ENCODE data around the gene ASPHD1. TPM values are rescaled to one million over a fixed set of nuclear protein-coding genes. Genes with fewer than 3 reads are reported as not detected.
"Not testable (repeated sequence)": the region's sequence is repeated elsewhere in the genome, so short reads cannot be mapped to it uniquely, and the experiment has no call there.

The ASPHD1 gene
- polyA plus RNA-seq, 4 donors: 0.67 to 11.5 (median 3.0) TPM

GRCh38 chr16:29883987-29884386 lies 16.3 kb upstream of the ASPHD1 start:
- FAIRE-seq (no peak), DNase-seq (no peak)
- Histone ChIP-seq H3K4me3 (ENCODE audit: low read depth in 1 of 3, low read length in 3 of 3) (no peak overlapping the region), H3K9me3 (ENCODE audit: control insufficient read depth in 2 of 2, insufficient read depth in 1 of 2, low read depth in 1 of 2, low read length in 1 of 2) (no peaks in the 10 kb centered on the region), H3K4me1 (ENCODE audit: control insufficient read depth in 3 of 3, insufficient read depth in 2 of 3, low read depth in 1 of 3, low read length in 2 of 3) (no peaks in the 10 kb centered on the region), H3K36me3 (ENCODE audit: control insufficient read depth in 3 of 3, insufficient read depth in 2 of 3, low read depth in 1 of 3, low read length in 3 of 3) (peaks cover 0 to 55% (median 0%) of the 10 kb centered on the region in 3 donors), H3K27me3 (ENCODE audit: control insufficient read depth in 3 of 3, insufficient read depth in 3 of 3, low read length in 3 of 3) (no peaks in the 10 kb centered on the region), H3K27ac (ENCODE audit: low read depth in 1 of 3, low read length in 2 of 3) (no peak overlapping the region)
- WGBS, 3 donors: 69 to 94% (median 83%) methylated on average over 6 of the region's 6 CpGs

- H3K4me3 ChIP-seq (ENCODE audit: low read depth in 1 of 3, low read length in 3 of 3); H3K9me3 ChIP-seq (ENCODE audit: control insufficient read depth in 2 of 2, insufficient read depth in 1 of 2, low read depth in 1 of 2, low read length in 1 of 2): not testable (repeated sequence)
- WGBS, 3 donors: 93 to 96% (median 95%) methylated on average over 3 of the region's 3 CpGs
Measured at GRCh38 chr16:29889372-29889771, 10.9 kb upstream of the ASPHD1 start.

GRCh38 chr16:29891525-29892457 lies 8.5 kb upstream of the ASPHD1 start:
- Histone ChIP-seq H3K4me1 (ENCODE audit: control insufficient read depth in 3 of 3, insufficient read depth in 2 of 3, low read depth in 1 of 3, low read length in 2 of 3) (peaks cover 0 to 29% (median 4%) of the 10 kb centered on the region in 3 donors), H3K9me3 (ENCODE audit: control insufficient read depth in 2 of 2, insufficient read depth in 1 of 2, low read depth in 1 of 2, low read length in 1 of 2) (no peaks in the 10 kb centered on the region), H3K27me3 (ENCODE audit: control insufficient read depth in 3 of 3, insufficient read depth in 3 of 3, low read length in 3 of 3) (peaks cover 0 to 1% (median 0%) of the 10 kb centered on the region in 3 donors), H3K4me3 (ENCODE audit: low read depth in 1 of 3, low read length in 3 of 3) (no peak overlapping the region), H3K27ac (ENCODE audit: low read depth in 1 of 3, low read length in 2 of 3) (peak overlapping the region; percentile 55 to 87 (median 82)), H3K36me3 (ENCODE audit: control insufficient read depth in 3 of 3, insufficient read depth in 2 of 3, low read depth in 1 of 3, low read length in 3 of 3) (peaks cover 0 to 32% (median 0%) of the 10 kb centered on the region in 3 donors)
- FAIRE-seq (no peak), DNase-seq (peak; percentile 93 to 94)
- 19 to 56% (median 39%) methylated on average over 10 of the region's 10 CpGs for WGBS, 3 donors

More at GRCh38 chr16:29889372-29889771, 10.9 kb upstream of the ASPHD1 start:
- H3K4me1 ChIP-seq (ENCODE audit: control insufficient read depth in 3 of 3, insufficient read depth in 2 of 3, low read depth in 1 of 3, low read length in 2 of 3): peaks cover 0 to 26% (median 4%) of the 10 kb centered on the region in 3 donors
- H3K36me3 ChIP-seq (ENCODE audit: control insufficient read depth in 3 of 3, insufficient read depth in 2 of 3, low read depth in 1 of 3, low read length in 3 of 3): peaks cover 0 to 30% (median 0%) of the 10 kb centered on the region in 3 donors
- H3K27me3 ChIP-seq (ENCODE audit: control insufficient read depth in 3 of 3, insufficient read depth in 3 of 3, low read length in 3 of 3); FAIRE-seq; DNase-seq; H3K27ac ChIP-seq (ENCODE audit: low read depth in 1 of 3, low read length in 2 of 3): not testable (repeated sequence)

- Histone ChIP-seq H3K27ac (ENCODE audit: low read depth in 1 of 3, low read length in 2 of 3) (peak overlapping the region; percentile 55 to 87 (median 82)), H3K27me3 (ENCODE audit: control insufficient read depth in 3 of 3, insufficient read depth in 3 of 3, low read length in 3 of 3) (peaks cover 0 to 1% (median 0%) of the 10 kb centered on the region in 3 donors), H3K36me3 (ENCODE audit: control insufficient read depth in 3 of 3, insufficient read depth in 2 of 3, low read depth in 1 of 3, low read length in 3 of 3) (peaks cover 0 to 31% (median 0%) of the 10 kb centered on the region in 3 donors), H3K4me1 (ENCODE audit: control insufficient read depth in 3 of 3, insufficient read depth in 2 of 3, low read depth in 1 of 3, low read length in 2 of 3) (peaks cover 0 to 29% (median 4%) of the 10 kb centered on the region in 3 donors), H3K9me3 (ENCODE audit: control insufficient read depth in 2 of 2, insufficient read depth in 1 of 2, low read depth in 1 of 2, low read length in 1 of 2) (no peaks in the 10 kb centered on the region), H3K4me3 (ENCODE audit: low read depth in 1 of 3, low read length in 3 of 3) (no peak overlapping the region)
- DNase-seq: no peak
- WGBS, 3 donors: 41 to 77% (median 57%) methylated on average over 6 of the region's 6 CpGs
- FAIRE-seq: no peak
Measured at GRCh38 chr16:29892458-29892813, 7.9 kb upstream of the ASPHD1 start.

GRCh38 chr16:29893553-29893952 lies 6.7 kb upstream of the ASPHD1 start:
- DNase-seq: peak in 1 of 2 donors; percentile 51
- 51 to 70% (median 57%) methylated on average over 3 of the region's 3 CpGs for WGBS, 3 donors
- no peak for FAIRE-seq
- Histone ChIP-seq H3K27me3 (ENCODE audit: control insufficient read depth in 3 of 3, insufficient read depth in 3 of 3, low read length in 3 of 3) (peaks cover 0 to 6% (median 0%) of the 10 kb centered on the region in 3 donors), H3K9me3 (ENCODE audit: control insufficient read depth in 2 of 2, insufficient read depth in 1 of 2, low read depth in 1 of 2, low read length in 1 of 2) (no peaks in the 10 kb centered on the region), H3K27ac (ENCODE audit: low read depth in 1 of 3, low read length in 2 of 3) (peak overlapping the region in 1 of 3 donors; percentile 87), H3K4me3 (ENCODE audit: low read depth in 1 of 3, low read length in 3 of 3) (no peak overlapping the region), H3K36me3 (ENCODE audit: control insufficient read depth in 3 of 3, insufficient read depth in 2 of 3, low read depth in 1 of 3, low read length in 3 of 3) (peaks cover 0 to 22% (median 0%) of the 10 kb centered on the region in 3 donors), H3K4me1 (ENCODE audit: control insufficient read depth in 3 of 3, insufficient read depth in 2 of 3, low read depth in 1 of 3, low read length in 2 of 3) (peaks cover 0 to 39% (median 4%) of the 10 kb centered on the region in 3 donors)

- WGBS, 3 donors: 50 to 67% (median 64%) methylated on average over 4 of the region's 4 CpGs
Measured at GRCh38 chr16:29894352-29894751, 5.9 kb upstream of the ASPHD1 start.

GRCh38 chr16:29896841-29897240 lies 3.4 kb upstream of the ASPHD1 start:
- no peak overlapping the region for H3K4me3 ChIP-seq (ENCODE audit: low read depth in 1 of 3, low read length in 3 of 3)
- peaks cover 0 to 21% (median 0%) of the 10 kb centered on the region in 3 donors for H3K36me3 ChIP-seq (ENCODE audit: control insufficient read depth in 3 of 3, insufficient read depth in 2 of 3, low read depth in 1 of 3, low read length in 3 of 3)
- H3K9me3 ChIP-seq (ENCODE audit: control insufficient read depth in 2 of 2, insufficient read depth in 1 of 2, low read depth in 1 of 2, low read length in 1 of 2): no peaks in the 10 kb centered on the region
- H3K27ac ChIP-seq (ENCODE audit: low read depth in 1 of 3, low read length in 2 of 3): no peak overlapping the region
- WGBS, 3 donors: 42 to 61% (median 47%) methylated on average over 10 to 15 of the region's 15 CpGs
- H3K4me1 ChIP-seq (ENCODE audit: control insufficient read depth in 3 of 3, insufficient read depth in 2 of 3, low read depth in 1 of 3, low read length in 2 of 3): peaks cover 0 to 53% (median 4%) of the 10 kb centered on the region in 3 donors
- DNase-seq (no peak), FAIRE-seq (no peak)
- H3K27me3 ChIP-seq (ENCODE audit: control insufficient read depth in 3 of 3, insufficient read depth in 3 of 3, low read length in 3 of 3): peaks cover 0 to 9% (median 0%) of the 10 kb centered on the region in 3 donors

More at GRCh38 chr16:29894352-29894751, 5.9 kb upstream of the ASPHD1 start:
- Histone ChIP-seq H3K4me3 (ENCODE audit: low read depth in 1 of 3, low read length in 3 of 3) (no peak overlapping the region), H3K9me3 (ENCODE audit: control insufficient read depth in 2 of 2, insufficient read depth in 1 of 2, low read depth in 1 of 2, low read length in 1 of 2) (no peaks in the 10 kb centered on the region), H3K27me3 (ENCODE audit: control insufficient read depth in 3 of 3, insufficient read depth in 3 of 3, low read length in 3 of 3) (peaks cover 0 to 9% (median 0%) of the 10 kb centered on the region in 3 donors), H3K36me3 (ENCODE audit: control insufficient read depth in 3 of 3, insufficient read depth in 2 of 3, low read depth in 1 of 3, low read length in 3 of 3) (peaks cover 0 to 20% (median 0%) of the 10 kb centered on the region in 3 donors), H3K27ac (ENCODE audit: low read depth in 1 of 3, low read length in 2 of 3) (no peak overlapping the region), H3K4me1 (ENCODE audit: control insufficient read depth in 3 of 3, insufficient read depth in 2 of 3, low read depth in 1 of 3, low read length in 2 of 3) (peaks cover 0 to 42% (median 4%) of the 10 kb centered on the region in 3 donors)
- FAIRE-seq: no peak
- no peak for DNase-seq

GRCh38 chr16:29897333-29897732 lies 3.0 kb upstream of the ASPHD1 start:
- H3K27ac ChIP-seq (ENCODE audit: low read depth in 1 of 3, low read length in 2 of 3): no peak overlapping the region
- no peak overlapping the region for H3K4me3 ChIP-seq (ENCODE audit: low read depth in 1 of 3, low read length in 3 of 3)
- peaks cover 0 to 9% (median 0%) of the 10 kb centered on the region in 3 donors for H3K27me3 ChIP-seq (ENCODE audit: control insufficient read depth in 3 of 3, insufficient read depth in 3 of 3, low read length in 3 of 3)
- 36 to 56% (median 47%) methylated on average over 4 of the region's 4 CpGs for WGBS, 3 donors
- FAIRE-seq: no peak
- H3K9me3 ChIP-seq (ENCODE audit: control insufficient read depth in 2 of 2, insufficient read depth in 1 of 2, low read depth in 1 of 2, low read length in 1 of 2): no peaks in the 10 kb centered on the region
- H3K4me1 ChIP-seq (ENCODE audit: control insufficient read depth in 3 of 3, insufficient read depth in 2 of 3, low read depth in 1 of 3, low read length in 2 of 3): peaks cover 0 to 53% (median under 1%) of the 10 kb centered on the region in 3 donors
- peaks cover 0 to 21% (median 0%) of the 10 kb centered on the region in 3 donors for H3K36me3 ChIP-seq (ENCODE audit: control insufficient read depth in 3 of 3, insufficient read depth in 2 of 3, low read depth in 1 of 3, low read length in 3 of 3)
- no peak for DNase-seq
